Measurements from ENCODE around the gene ARPIN.

DNA sequence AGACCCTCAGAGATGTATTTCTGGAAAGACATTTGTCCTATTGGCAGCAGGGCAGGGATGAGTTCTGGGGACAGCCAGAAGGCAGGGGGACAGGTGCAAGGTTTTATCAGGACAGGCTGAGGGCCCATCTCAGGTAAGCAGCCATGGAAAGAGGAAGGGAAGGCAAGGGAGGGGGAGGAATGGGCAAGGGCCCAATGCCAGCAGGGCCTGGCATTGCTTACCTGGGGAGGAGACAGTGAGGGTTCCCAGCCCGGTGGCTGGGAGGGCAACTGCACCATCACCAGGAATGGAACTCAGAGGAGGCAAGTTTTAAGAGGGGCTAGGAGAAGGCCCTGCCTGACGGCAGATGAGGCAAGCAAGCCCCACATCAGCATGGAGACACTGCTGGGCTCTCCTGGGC lies 3.1 kb downstream of the ARPIN start:
- TF ChIP-seq, protein P1, sequence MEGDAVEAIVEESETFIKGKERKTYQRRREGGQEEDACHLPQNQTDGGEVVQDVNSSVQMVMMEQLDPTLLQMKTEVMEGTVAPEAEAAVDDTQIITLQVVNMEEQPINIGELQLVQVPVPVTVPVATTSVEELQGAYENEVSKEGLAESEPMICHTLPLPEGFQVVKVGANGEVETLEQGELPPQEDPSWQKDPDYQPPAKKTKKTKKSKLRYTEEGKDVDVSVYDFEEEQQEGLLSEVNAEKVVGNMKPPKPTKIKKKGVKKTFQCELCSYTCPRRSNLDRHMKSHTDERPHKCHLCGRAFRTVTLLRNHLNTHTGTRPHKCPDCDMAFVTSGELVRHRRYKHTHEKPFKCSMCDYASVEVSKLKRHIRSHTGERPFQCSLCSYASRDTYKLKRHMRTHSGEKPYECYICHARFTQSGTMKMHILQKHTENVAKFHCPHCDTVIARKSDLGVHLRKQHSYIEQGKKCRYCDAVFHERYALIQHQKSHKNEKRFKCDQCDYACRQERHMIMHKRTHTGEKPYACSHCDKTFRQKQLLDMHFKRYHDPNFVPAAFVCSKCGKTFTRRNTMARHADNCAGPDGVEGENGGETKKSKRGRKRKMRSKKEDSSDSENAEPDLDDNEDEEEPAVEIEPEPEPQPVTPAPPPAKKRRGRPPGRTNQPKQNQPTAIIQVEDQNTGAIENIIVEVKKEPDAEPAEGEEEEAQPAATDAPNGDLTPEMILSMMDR (IDR thresholded peaks at IDR 0.05 in 2 of 3, conservative IDR thresholded peaks at IDR 0.05 in 1 of 3; ENCODE audit: control insufficient read depth in 2 of 3, extremely low read depth in 1 of 3, insufficient read depth in 1 of 3, low read depth in 3 of 3, low read length in 3 of 3), result no peak
- TF ChIP-seq GABPA (IDR thresholded peaks at IDR 0.05; ENCODE audit: low read depth) (no peak), EED (IDR thresholded peaks at IDR 0.05; ENCODE audit: low read depth) (no peak), POLR2AphosphoS5 (IDR thresholded peaks at IDR 0.05; ENCODE audit: low read length) (no peak), TCF12 (IDR thresholded peaks at IDR 0.05; ENCODE audit: low read depth, low read length) (no peak), CHD4 (IDR thresholded peaks at IDR 0.05) (no peak), SIN3A (IDR thresholded peaks at IDR 0.05; ENCODE audit: low read depth, low read length) (no peak), EP300 (IDR thresholded peaks at IDR 0.05; ENCODE audit: borderline replicate concordance in 1 of 2, control insufficient read depth in 1 of 2, low read depth in 2 of 2, low read length in 2 of 2) (no peak), NBN (IDR thresholded peaks at IDR 0.05) (no peak), NFYB (IDR thresholded peaks at IDR 0.05; ENCODE audit: insufficient read depth, low read depth, low read length) (no peak), CEBPB (IDR thresholded peaks at IDR 0.05; ENCODE audit: borderline replicate concordance in 1 of 2, low read depth in 2 of 2, low read length in 2 of 2) (no peak), YY1 (IDR thresholded peaks at IDR 0.05; ENCODE audit: low read depth, low read length) (no peak)
- TF ChIP-seq, protein P2, sequence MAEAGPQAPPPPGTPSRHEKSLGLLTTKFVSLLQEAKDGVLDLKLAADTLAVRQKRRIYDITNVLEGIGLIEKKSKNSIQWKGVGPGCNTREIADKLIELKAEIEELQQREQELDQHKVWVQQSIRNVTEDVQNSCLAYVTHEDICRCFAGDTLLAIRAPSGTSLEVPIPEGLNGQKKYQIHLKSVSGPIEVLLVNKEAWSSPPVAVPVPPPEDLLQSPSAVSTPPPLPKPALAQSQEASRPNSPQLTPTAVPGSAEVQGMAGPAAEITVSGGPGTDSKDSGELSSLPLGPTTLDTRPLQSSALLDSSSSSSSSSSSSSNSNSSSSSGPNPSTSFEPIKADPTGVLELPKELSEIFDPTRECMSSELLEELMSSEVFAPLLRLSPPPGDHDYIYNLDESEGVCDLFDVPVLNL (IDR thresholded peaks at IDR 0.05; ENCODE audit: low read depth, low read length), result no peak
- TF ChIP-seq, protein P3, sequence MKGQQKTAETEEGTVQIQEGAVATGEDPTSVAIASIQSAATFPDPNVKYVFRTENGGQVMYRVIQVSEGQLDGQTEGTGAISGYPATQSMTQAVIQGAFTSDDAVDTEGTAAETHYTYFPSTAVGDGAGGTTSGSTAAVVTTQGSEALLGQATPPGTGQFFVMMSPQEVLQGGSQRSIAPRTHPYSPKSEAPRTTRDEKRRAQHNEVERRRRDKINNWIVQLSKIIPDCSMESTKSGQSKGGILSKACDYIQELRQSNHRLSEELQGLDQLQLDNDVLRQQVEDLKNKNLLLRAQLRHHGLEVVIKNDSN (IDR thresholded peaks at IDR 0.05; ENCODE audit: borderline replicate concordance, extremely low read length, insufficient read depth, low read depth, low read length), result no peak
